OCI-LY1 (cell line): ENCODE results near the gene RAB4A.

Source experiments
- CTCF ChIP-seq: fragments of 200-600 bp; sonication (generic), shearing (Covaris generic); IDR thresholded peaks from 2 replicates; pipeline ENCODE4 v1.5.1; 2017; ENCODE audit warnings: mild to moderate bottlenecking, antibody characterized with exemption, low read length, moderate library complexity, mixed read lengths
- EZH2 ChIP-seq: fragments of 200-600 bp; sonication (generic), shearing (Covaris generic); IDR thresholded peaks from 2 replicates; pipeline ENCODE4 v1.8.0; 2017; ENCODE audit warnings: borderline replicate concordance, mixed run types, mild to moderate bottlenecking, antibody characterized with exemption, low read length, moderate library complexity, mixed read lengths

GRCh38 chr1:229316166-229316565 is 45.3 kb downstream of the RAB4A start:
- TF ChIP-seq CTCF (no peak), EZH2 (no peak)
